ENCODE measurements around the gene TOB1.

- no peak for TF ChIP-seq CTCF (conservative IDR thresholded peaks at IDR 0.05; ENCODE audit: low read length)
- no peak for TF ChIP-seq EZH2phosphoT487 (IDR thresholded peaks at IDR 0.05; ENCODE audit: borderline replicate concordance, low read depth, low read length)
These were observed 47.1 kb downstream of the TOB1 start for GRCh38 chr17:50818921-50819657.
